IPS-NIHi7 (cell line): ENCODE results near the gene DCTN2.
"Not testable (repeated sequence)": the region's sequence is repeated elsewhere in the genome, so short reads cannot be mapped to it uniquely, and the experiment has no call there.

Source experiments
- DNase-seq: peaks from one replicate; pipeline ENCODE4 v3.0.0; 2012; ENCODE audit warnings: mixed read lengths; ENCODE audit errors: extremely low spot score

The DCTN2 gene

DNA sequence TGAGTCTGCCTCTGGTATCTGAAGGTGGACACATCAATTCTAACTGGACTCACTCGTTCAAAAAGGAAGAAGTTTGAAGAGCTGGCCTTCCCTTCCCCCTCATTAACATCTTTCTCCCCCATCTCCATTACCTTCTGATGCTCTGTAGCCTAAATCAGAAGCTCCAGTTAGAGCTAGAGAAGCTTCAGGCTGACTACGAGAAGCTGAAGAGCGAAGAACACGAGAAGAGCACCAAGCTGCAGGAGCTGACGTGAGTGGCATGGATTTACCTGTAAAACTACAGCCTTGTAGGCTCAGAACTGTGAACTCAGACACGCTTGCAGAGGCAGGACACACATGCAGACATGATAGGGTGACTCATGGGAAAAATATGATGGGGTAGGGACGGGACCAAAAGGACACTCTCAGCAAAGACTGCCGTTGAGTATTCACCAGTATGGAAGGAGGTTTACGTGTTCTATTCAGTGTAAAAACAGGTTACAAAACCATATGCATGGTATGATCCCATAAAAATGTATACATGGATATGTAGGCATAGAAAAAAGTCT, 29.7 kb upstream of the DCTN2 start:
- DNase-seq, result no peak

DNA sequence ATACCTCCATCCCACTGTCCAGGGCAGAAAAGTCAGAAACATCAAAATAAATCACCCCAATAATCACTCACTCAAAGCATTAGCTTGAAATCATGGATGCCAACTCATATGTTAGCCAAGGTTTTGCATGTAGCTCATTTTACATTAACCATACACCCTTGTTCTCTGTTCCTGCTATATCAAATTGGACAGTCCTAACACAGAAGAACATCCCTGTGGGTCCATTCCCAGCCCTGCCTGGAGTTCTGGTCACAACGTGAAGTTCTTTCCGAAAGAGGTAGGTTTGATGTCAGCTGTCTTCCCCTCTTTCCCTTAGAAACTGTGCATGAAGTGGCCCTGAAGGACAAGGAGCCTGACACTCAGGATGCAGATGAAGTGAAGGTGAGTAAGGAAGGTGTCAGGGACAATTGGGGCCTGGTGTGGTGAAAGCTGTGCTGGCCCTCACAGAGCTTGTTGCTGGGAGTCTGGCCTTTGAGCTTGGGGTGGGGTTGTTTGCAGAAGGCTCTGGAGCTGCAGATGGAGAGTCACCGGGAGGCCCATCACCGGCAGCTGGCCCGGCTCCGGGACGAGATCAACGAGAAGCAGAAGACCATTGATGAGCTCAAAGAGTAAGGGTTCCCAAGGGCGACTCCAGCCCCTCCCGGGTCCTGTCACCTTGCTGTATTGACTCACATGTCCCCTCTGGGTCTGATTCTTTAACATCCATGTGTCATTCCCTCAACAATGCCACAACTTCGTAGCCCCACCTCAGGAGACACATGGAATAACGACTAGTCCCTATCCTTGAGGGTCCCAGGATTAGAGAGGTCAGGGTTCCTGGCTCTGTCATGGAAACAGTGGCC, 29.0 kb upstream of the DCTN2 start:
- DNase-seq, result no peak

DNA sequence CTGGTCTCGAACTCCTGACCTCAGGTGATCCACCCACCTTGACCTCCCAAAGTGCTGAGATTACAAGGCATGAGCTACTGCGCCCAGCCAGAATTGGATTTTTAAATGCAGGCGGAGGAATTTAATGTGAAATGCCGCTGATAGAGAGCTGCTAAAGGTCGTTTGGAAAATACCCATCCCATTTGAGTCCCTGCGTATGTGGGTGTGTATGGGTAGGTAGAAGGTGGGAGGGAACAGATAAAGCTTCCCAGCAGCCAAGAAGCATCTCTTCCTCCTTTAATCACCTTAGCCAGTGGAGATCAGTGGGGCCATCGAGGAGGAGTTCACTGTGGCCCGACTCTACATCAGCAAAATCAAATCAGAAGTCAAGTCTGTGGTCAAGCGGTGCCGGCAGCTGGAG, 27.8 kb upstream of the DCTN2 start:
- no peak for DNase-seq

DNA sequence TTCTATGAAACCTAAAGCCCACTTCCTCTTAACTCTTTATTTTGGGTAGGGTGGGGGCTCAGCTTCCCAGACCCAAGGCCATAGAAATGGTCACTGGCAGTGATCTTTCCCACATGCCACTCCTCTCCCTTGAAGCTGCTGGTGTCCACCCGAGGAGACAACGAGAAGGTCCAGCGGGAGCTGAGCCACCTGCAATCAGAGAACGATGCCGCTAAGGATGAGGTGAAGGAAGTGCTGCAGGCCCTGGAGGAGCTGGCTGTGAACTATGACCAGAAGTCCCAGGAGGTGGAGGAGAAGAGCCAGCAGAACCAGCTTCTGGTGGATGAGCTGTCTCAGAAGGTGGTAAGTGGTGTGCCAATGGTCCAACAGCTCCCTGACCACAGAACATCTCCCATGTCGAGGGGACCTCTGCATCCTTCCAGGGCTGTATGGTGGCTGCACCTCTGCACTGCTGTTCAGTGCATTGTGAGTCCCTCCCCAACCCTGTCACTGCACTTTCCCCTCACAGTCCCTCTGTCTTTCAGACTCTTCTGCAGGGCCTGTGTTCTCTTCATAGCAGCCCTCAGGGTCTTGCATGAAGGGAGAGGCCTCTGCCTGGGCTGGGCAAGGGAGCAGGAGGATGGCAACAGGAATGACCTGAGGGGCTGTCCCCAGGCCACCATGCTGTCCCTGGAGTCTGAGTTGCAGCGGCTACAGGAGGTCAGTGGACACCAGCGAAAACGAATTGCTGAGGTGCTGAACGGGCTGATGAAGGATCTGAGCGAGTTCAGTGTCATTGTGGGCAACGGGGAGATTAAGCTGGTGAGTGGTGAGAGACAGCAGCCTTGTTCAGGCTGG, 25.2 kb upstream of the DCTN2 start:
- no peak for DNase-seq

DNA sequence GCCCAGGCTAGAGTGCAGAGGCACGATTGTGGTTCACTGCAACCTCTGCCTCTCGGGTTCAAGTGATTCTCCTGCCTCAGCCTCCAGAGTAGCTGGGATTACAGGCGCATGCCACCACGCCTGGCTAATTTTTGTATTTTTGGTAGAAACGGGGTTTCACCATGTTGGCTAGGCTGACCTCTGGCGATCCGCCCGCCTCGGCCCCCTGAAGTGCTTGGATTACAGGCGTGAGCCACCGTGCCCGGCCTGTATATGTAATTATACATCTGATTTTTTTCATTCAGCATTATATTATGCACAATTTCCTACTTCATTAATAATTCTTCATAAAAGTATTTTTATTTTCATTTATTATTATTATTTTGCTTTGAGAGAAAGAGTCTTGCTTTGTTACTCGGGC, 23.4 kb upstream of the DCTN2 start:
- DNase-seq, result not testable (repeated sequence)

DNA sequence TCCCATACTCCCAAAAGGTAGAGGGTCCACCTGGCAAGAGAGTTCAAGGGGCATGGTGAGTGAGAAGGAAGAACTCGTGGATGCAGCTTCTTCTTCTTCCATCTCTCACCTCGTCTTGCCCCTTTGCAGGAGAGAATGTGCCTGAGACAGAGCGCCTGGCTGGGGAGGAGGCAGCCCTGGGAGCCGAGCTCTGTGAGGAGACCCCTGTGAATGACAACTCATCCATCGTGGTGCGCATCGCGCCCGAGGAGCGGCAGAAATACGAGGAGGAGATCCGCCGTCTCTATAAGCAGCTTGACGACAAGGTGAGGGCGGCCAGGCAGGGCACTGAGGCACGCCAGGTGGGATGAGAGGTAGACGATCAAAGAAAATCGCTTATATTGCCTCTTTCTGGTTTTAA, 22.9 kb upstream of the DCTN2 start:
- DNase-seq, result no peak

DNA sequence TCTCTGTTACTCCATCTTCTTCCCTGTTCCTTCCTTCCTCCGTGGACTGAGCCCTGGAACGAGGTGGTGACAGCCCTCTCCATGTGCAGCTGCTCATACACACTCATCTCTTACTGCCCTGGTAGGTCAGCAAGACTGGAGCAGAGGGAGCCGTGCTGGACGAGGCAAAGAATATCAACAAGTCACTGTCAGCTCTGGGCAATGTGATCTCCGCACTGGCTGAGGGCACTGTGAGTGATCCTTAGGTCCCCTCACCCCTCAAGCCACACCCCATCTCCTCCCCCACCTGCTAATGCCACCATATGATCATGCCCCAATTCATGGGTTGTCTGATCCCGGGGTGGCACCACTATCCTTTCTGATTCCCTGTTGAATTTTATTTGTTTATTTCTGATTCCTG, 21.8 kb upstream of the DCTN2 start:
- DNase-seq, result no peak

DNA sequence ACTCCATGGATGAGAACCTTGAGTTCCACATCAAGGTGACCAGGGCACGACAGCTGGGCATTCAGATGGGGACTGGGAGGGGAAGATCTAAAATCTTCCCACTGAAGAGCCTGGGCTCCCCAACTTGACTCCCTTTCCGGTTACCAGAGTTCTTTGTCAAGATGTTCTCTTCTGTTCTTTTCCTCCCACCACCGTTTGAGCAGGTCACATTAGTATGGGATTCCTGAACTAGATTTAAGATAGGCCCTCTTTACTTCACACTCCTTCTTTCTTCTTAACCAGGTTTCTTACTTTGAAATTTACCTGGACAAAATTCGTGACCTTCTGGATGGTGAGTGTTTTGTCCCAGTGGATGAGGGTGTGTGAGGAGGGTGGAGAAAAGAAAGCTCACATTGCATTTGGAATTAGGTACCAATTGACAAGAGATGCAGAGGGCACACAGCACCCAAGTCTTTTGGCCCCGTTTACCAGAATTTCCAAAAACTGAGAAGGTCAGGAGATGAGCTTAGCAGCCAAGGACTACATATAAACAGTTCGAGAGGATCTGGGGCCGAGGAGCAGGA, 17.3 kb upstream of the DCTN2 start:
- DNase-seq, result no peak

DNA sequence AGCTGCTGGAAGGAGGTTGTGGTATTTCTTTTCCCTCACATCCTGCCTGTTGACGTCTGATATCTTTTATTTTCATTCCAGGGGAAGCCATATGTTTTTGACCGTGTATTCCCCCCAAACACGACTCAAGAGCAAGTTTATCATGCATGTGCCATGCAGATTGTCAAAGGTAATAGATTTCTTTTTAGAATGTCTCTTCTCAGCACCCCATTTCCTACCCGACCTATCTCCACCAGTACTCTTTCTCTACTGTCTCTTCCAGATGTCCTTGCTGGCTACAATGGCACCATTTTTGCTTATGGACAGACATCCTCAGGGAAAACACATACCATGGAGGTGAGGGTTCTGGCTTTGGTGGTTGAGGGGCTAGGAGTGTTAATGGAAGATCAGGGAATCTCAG, 16.4 kb upstream of the DCTN2 start:
- no peak for DNase-seq

DNA sequence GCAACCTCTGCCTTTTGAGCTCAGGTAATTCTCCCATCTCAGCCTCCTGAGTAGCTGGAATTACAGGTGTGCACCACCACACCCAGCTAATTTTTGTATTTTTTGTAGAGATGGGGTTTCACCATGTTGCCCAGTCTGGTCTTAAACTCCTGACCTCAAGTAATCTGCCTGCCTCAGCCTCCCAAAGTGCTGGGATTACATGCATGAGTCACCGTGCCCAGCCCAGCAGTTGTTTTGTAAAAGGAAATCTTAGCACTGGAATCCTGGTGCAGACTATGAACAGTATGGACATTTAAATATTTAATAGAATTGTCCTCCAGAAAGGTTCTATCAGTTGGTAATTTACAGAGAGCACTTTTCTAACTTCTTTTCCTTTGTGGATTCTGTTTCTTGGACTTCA, 14.1 kb upstream of the DCTN2 start:
- DNase-seq, result not testable (repeated sequence)

DNA sequence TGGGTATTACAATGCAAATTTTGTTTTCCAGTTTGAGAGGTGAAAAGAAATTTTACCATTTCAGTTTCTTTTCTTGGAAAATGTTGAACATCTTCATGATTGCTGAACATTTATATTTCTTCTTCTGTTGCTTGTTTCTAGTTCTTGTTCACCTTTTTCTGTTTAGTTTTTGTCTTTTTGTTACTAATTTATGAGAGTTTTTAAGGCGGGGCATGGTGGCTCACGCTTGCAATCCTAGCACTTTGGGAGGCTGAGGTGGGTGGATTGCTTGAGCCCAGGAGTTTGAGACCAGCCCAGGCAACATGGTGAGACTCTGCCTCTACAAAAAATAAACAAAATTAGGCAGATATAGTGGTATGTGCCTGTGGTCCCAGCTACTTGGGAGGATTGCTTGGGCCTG, 13.5 kb upstream of the DCTN2 start:
- DNase-seq, result no peak

DNA sequence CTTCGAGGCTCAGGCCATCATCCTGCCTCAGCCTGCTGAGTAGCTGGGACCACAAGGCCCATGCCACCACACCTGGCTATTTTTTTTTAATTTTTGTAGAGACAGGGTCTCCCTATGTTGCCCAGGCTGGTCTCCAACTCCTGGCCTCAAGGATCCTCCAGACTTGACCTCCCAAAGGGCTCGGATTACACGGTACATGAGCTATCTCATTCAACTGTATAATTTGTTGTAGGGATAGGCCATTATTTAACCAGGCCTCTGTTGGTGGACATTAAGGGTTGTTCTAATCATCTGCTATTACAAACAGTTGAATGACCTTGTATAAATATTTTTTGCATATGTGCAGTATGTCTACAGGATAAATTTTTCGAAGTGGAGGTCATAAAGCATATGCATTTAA, 11.9 kb upstream of the DCTN2 start:
- no peak for DNase-seq

DNA sequence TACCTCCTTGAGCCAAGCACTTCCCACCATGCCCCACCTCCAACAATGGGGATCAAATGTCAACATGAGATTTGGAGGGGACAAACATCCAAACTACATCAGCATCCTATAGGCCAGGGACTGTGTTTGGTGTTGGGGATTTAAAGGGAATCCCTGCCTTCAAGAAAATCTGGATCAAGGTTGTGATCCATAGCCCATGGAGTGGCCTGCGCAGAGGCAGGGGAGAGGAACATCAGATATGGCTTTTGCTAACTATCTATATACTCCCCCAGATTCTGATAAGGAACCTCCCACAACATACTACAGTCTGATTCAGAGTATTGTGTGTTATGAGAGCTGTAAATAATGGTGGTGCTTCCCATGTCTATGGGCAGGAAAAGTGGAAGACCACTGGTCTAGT, 7.9 kb upstream of the DCTN2 start:
- DNase-seq, result no peak

DNA sequence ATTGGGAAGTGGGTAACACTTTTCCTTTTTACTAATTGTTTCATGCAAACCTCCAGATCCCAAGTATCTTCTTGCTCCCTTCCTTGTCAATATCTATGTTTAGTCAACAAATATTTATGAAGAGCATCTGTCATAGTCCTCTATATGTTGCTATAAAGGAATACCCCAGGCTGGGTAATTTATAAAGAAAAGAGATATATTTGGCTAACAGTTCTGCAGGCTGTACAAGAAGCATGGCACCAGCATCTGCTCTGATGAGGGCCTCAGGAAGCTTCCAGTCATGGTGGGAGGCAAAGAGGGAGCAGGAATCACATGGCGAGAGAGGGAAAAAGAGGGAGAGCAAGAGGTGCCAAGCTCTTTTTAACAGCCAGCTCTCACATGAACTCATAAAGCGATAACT, 7.5 kb upstream of the DCTN2 start:
- no peak for DNase-seq

DNA sequence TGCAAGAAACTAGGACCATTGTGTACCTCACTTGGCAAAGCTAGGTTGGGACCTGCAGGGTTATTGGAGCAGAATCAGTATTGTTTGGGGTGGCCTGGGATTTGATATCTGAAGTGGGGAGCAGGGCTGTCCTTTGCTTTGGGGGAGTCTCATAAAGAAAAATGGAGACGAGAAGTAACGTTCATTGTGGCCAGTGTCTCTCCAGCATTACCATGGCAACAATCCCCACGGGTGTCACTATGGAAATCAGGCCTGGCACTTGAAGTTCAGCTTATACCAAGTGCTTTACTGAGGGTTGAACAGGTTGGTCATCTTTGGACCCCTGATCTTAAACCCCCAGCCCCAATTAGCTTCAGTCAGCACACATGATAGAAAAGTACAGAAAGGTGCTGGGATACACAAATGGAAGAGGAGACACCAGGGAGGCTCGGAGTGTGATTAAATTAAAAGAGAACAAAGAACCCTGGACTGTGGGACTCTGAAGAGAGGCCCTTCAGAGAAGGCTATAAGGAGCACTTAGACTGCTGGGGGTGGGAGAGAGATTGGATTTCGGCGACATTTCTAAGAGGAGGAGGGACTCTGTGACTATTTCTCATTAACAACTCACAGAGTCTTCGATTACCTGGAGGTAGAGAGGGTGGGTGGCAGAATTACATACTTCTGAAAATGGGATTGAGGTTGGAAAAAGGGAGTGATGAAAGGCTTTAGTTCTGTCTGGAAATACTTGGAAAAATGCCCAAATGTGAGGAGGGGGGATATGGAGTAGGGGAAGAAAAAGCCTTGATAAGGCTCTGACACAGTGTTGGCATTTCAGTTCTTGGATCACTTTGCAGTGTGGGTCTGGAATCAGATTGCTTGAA, 6.6 kb upstream of the DCTN2 start:
- no peak for DNase-seq

DNA sequence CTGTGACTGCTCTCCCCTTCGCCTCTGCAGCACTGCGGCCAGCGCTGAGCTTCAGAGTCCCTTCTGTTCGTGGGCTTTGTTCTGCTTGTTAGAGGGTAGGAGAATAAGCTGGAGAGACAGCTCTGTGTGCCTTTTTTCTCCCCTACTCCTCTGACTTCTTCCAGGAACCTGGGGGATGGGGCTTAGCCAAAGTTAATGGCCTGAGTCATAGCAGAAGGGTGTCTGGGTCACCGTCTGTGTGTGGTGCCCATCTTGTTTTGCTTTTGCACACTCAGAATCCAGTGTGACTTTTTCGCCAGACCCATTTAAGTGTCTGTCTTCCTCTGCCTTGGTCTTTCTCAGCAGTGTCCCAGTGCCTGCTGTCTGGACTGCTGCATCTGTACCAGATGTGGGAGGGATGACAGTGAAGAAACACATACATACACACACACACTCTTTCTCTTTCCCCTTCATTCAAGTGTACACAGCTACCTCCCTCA, 5.9 kb upstream of the DCTN2 start:
- DNase-seq, result no peak

DNA sequence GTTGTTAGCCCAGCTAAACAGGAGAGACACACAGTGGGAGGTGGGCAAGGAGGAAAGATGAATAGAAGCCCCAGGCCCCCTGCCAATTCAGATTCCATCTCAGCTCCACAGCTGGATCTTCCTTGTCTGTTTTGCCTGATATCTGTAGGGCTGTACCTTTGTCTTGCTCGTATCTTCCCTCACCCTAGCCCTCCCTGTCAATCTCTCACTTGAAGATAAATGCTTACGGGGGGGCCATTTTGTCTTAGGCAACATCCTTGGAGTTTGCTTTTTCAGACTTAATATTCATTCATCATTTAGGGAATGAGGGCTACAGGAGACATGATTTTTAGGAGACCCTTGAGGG, 5.3 kb upstream of the DCTN2 start:
- no peak for DNase-seq

DNA sequence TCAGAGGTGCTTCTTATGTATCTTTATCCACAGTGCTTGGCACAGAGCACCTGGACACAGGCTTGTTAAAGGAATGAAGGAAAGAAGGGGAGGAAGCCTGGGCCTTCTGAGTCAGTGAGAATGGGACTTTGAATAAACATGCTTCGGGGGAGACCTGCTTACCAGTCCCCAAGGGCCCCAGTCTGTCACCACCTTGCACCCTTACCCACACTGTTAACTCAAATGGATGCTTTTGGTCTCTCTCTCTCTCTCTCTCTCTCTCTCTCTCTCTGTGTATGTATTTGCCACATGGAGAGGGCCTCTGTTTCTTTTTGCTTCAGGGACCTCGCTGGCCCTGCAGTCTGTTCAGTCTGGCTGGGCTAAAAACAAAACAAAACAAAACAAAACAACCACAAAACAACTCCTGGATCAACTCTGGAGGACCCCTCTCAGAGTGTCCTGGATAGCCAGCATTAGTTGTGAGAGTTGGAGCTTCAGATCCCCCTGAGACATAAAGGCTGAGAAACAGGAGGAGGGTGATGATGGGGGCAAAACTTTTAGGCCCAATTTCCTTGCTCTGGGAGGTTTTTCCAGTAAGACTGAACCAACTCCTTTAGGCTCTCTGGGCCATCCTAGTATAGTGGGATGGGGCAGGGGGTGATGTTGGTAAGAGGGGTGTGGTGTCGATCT, 4.8 kb upstream of the DCTN2 start:
- DNase-seq, result no peak

DNA sequence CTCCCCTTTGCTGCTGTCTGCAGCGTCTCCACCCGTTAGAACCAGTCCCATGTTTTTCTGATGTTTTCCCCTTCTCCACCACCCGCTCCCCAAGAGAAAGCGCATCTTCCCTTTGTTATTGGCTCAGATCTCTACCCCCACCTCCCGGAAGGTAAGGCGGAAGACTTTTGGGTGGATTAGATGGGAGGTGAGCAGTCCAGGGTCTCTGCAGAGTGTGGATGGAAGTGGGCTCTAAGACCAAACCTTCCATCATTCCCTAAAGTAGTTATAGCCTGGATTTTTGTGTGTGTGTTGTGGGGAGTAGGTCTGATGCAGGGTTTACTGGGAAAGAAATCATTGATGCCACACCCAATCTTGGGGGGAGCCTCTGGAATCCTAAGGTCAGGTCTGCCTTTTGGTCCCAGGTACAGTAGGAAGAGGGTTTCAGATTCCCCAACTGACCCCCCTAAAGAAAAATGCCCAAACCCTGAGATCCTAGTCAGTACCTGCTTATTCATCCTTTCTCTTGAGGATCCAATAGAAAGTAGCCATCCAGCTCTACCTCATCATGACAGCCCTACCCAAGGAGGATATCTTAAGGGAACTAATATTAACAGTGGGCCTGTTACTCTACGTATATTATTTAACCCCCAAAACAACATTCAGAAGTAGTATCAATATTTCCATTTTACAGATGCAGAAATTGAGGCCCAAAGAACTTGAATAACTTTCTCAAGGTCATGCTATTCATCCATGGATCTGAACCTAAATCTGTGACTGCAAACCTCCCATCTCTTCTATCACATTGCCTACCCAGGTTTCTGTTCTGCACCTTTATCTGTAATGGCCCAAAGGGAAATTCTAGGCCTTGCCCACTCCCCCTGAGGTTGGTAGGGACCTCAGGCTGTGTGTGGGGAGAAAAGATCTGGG, 3.9 kb upstream of the DCTN2 start:
- DNase-seq, result no peak
